T-helper 22 cell (primary cell): ENCODE data around the gene SPINK7.
"Not testable (repeated sequence)": the region's sequence is repeated elsewhere in the genome, so short reads cannot be mapped to it uniquely, and the experiment has no call there.

Experiments
- DNase-seq: peaks from one replicate; pipeline ENCODE4 v3.0.0-alpha.2; 2020; ENCODE audit warnings: low read depth

Gene SPINK7

DNA sequence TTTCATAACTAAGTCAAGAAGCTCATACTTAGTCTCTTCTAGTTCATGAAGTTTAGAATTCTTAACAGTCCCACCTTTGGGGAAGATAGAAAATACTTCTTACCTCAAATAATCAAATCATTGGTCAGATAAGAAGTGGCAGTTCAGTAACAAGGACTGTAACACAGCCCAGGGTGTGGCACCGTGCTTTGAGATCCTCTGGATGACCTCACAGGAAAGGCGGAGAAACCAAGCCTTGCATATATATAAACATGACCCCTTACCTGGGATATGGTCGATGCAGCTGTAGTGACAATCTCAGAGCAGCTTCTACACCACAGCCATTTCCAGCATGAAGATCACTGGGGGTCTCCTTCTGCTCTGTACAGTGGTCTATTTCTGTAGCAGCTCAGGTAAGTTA, at the start of gene SPINK7:
Gene SPINK7 (plus strand): TSS at position 271 of the 400 bp plus-strand sequence. CDS start 61 bp downstream, at position 332.
- DNase-seq: no peak

DNA sequence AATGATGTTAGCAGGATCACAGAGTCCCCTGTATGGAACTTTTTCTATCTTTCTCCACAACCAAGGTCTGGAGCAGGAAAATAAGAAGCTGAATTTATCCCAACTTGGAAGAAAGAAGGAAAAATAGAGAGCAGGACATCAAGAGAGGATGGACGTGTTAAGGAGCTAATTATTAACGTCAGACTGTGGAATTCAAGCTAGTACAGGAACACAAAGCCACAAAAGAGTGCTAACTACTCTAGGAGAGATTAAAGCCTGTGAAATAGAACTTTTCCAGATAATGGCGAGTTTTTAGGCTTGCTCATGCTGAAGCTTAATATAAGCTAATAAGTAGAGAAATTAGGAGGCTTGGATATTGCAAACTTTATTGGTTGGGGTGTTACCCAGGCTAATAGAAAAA, 44.3 kb upstream of the SPINK7 start:
- no peak for DNase-seq

DNA sequence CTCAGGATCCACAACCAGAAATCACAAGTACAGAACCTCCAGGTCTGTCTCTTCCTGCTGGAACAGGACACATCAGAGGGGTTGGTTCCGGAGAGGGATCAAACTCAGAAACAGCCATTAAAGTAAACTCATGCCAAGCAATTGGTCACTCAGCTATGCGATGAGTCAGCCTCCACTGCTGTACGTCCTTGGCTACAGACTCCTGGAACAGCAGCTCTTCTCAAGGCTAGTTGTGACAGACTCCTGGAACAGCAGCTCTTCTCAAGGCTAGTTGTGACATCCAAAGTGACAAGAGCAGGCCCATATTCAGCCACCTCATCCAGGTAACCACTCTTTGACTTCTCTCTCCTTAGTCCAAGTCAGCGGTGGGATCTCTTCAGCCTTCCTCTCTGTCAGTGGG, 43.7 kb upstream of the SPINK7 start, which contains the start of gene SPINK13:
Gene SPINK13 (plus strand): TSS at position 229 of the 400 bp plus-strand sequence. CDS start 1,279 bp downstream, outside the sequence.
- no peak for DNase-seq

DNA sequence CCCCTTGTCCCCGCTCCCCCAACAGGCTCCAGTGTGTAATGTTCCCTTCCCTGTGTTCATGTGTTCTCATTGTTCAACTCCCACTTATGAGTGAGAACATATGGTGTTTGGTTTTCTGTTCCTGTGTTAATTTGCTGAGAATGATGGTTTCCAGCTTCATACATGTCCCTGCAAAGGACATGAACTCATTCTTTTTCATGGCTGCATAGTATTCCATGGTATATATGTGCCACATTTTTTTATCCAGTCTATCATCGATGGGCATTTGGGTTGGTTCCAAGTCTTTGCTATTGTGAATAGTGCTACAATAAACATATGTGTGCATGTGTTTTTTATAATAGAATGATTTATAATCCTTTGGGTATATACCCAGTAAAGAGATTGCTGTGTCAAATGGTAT, 37.1 kb upstream of the SPINK7 start:
- not testable (repeated sequence) for DNase-seq

DNA sequence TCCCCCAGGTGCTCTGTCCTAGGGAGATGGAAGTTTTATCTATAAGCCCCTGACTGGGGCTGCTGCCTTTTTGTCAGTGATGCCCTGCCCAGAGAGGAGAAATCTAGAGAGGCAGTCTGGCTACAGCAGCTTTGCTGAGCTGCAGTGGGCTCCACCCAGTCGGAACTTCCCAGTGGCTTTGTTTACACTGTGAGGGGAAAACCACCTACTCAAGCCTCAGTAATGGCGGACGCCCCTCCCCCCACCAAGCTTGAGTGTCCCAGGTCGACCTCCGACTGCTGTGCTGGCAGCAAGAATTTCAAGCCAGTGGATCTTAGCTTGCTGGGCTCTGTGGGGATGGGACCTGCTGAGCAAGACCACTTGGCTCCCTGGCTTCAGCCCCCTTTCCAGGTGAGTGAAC, 31.3 kb upstream of the SPINK7 start:
- DNase-seq: not testable (repeated sequence)

DNA sequence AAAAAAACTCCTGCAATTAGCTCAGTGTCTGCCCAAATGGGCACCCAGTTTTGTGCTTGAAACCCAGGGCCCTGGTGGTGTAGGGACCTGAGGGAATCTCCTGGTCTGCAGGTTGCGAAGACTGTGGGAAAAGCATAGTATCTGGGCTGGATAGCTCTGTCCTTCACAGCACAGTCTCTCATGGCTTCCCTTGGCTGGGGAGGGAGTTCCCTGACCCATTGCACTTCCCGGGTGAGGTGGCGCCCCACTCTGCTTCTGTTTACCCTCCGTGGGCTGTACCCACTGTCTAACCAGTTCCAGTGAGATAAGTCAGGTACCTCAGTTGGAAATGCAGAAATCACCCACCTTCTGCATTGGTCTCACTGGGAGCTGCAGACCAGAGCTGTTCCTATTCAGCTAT, 30.9 kb upstream of the SPINK7 start:
- not testable (repeated sequence) for DNase-seq

DNA sequence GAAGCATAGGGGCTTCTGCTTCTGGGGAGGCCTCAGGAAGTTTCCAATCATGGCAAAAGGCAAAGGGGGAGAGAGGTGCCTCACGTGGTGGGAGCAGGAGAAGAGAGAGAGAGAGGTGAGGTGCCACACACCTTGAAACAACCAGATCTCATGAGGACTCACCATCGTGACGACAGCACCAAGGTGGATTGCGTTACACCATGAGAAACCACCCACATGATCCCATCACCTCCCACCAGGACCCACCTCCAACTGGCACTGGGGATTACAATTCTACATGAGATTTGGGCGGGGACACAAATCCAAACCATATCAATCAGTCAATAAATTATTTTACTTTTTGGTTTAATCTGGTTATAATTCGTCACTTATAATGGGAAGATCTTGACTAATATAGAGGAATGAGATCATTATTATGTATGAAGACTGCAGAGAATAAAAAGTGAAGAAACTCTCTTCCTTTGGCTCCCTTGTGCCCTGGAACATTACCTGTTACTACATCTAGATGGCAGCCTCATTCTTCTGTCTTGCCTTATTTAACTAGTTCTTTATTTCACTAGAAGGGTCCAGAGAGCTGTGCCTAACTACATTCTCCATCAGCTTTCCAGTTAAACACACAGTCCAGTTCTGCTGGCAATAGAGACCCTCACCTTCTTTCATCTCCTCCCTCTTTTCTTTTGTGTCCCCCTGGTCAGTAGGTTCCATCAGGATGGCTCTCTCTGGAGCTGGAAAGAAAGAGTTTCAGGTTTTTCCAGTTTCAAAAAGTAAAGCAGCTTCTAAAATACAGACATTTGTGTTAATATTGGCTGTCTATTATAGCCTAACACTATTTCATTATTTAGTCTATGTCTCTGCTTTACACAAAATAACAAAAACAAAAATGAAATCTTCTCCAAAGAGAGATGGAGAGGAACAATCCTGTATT, 21.7 kb upstream of the SPINK7 start:
- no peak for DNase-seq

DNA sequence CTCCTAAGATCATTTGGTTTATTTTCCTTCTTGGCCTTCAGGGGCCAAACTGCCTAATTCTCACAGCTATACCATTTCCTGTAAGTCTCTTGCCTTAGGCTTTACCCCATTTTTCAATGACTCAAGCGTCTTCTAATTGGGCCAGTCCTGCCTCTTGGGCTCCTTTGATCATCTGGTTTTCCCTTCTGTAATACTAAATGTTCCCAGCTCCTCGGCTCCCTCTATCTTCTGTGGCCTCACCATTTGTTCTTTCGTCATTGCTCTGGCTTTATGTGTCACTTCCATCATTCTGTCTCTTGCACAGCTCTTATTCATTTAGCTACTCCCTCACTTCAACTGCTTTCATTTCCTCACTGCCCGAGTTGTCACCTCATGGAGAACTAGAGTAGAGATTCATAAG, 14.5 kb upstream of the SPINK7 start:
- no peak for DNase-seq

DNA sequence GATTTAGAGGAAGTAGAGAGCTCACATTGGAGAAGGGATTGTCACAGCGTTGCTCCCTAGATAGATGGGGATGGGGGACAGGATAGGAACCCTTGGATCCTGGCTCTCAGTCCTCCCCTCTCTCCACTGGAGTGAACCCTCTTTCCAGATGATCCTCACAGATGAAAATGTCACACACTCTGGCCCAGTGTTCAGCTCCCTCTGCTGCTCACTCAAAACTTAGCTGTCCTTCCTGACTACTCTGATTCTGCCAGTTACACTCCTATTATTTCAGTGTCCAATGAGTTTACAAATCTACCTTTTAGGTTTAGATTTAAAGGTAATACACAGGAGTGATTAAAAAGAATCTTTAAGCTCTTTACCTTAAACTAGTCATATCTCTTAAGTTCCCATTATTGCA, 5.8 kb upstream of the SPINK7 start:
- no peak for DNase-seq

DNA sequence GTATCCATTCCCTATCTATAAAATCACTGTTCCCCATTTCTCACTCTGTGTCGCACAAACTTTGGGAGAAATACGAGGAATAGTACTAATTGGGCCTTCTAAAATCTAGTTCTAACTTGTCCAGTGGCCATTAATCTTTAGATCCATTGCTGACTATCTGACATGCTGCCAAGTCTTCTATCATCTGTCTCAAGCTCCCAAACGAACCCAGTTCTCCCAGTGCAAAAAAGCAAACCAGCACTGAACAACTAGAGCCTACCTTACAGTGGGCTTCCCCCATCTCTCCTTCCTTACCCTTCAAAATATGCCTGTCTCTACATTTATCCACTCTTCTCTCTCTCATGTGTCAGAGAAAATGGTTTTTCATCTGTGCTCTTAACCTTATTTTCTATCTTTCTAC, 3.2 kb upstream of the SPINK7 start:
- DNase-seq: no peak

DNA sequence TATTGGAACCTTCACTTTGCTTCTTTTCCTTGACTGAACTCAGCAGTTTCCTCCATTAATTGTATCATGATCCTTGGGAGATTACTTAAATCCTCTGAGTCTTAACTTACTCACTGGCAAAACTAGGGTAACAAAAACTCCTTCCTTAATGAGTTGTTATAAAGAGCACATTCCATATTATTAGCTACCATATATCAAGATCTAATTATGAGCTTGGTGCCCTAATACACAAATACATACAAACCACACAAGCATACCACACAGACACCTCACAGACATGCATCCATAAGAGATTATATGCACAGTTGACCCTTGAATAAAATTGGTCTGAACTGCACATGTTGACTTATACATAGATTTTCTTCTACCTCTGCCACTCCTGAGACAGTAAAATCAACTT, 2.5 kb upstream of the SPINK7 start:
- no peak for DNase-seq

DNA sequence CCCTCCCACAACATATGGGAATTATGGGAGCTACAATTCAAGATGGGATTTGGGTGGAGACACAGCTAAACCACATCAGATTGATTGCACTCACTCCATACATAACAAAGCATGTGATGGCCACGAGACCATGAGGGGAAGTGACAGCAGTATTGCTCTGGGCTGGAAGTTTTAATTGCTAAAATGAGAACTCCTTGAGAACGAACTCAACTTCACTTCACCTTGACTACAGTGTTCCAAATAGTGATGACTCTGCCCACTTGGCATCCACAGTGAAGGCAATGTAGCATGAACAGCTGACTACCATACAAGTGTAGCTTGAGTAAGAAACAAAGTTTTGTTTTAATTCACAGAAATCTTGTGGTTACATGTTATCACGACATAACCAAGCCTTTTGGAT, 739 bp upstream of the SPINK7 start:
- no peak for DNase-seq

DNA sequence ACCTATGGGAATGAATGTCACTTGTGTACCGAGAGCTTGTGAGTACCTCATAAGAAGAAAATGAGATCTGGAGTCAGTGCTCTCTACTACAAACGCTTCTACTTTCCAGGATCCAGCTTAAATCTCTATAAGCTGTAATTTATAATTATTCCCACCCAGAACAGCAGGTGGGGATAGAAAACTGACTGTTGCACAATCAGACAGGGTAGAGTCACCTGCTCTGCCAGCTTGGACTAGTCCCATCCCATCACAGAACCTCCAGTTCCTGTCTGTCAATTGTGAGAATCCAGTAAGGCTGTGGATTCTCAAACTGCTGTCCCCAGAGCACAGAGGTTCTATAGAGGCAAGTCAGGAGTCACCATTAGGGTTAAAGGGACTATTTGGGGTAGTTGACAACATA, 2.0 kb downstream of the SPINK7 start:
- no peak for DNase-seq

DNA sequence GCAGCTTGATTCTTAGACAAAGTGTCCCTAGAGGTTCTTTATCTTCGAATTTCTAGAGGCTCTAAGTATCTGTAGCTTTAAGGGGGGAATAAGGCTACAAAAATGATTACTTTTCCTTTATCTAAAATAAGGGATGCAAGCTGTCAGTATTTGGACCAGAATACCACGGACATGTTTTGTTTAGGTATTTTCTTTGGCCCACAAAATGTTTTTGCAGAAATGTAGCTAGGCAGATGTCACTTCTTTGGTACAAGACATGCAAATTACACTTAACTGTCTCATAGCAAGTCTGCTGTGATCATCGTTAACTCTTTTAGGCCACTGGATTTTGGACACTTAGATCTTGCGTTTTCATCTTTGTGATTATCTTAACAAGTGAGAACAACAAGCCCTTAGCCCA, 2.5 kb downstream of the SPINK7 start:
- DNase-seq: no peak

DNA sequence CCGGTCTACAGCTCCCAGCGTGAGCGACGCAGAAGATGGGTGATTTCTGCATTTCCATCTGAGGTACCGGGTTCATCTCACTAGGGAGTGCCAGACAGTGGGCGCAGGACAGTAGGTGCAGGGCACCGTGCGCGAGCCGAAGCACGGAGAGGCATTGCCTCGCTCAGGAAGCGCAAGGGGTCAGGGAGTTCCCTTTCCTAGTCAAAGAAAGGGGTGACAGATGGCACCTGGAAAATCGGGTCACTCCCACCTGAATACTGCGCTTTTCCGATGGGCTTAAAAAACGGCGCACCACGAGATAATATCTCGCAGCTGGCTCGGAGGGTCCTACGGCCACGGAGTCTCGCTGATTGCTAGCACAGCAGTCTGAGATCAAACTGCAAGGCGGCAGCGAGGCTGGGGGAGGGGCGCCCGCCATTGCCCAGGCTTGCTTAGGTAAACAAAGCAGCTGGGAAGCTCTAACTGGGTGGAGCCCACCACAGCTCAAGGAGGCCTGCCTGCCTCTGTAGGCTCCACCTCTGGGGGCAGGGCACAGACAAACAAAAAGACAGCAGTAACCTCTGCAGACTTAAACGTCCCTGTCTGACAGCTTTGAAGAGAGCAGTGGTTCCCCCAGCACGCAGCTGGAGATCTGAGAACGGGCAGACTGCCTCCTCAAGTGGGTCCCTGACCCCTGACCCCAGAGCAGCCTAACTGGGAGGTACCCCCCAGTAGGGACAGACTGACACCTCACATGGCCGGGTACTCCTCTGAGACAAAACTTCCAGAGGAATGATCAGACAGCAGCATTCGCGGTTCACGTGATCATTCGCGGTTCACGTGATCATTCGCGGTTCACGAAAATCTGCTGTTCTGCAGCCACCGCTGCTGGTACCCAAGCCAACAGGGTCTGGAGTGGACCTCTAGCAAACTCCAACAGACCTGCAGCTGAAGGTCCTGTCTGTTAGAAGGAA, 8.1 kb downstream of the SPINK7 start:
- not testable (repeated sequence) for DNase-seq

DNA sequence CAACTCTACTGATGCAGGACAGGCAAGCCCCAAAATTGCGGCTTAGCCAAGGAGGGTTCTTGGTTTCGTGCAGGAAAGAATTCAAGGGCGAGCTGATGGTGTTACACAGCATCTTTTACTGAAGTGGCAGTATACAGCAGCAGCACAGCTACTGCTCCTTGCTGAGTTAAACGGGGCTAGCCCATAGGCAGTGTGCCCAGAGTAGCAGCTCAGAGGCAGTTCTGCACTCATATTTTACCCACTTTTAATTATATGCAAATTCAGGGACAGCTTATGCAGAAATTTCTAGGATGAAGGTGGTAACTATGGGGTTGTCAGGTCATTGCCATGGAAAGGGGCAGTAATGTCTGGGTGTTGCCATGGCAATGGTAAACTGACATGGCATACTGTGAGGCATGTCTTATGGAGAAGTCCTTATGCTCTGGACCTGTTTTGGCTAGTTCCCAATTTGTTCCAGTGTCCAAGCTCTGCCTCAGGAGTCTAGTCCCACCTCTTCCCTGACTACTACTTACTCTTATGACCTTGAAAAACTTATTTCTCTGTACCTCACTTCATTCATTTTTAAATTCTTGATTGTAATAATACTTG, 21.1 kb downstream of the SPINK7 start:
- no peak for DNase-seq

DNA sequence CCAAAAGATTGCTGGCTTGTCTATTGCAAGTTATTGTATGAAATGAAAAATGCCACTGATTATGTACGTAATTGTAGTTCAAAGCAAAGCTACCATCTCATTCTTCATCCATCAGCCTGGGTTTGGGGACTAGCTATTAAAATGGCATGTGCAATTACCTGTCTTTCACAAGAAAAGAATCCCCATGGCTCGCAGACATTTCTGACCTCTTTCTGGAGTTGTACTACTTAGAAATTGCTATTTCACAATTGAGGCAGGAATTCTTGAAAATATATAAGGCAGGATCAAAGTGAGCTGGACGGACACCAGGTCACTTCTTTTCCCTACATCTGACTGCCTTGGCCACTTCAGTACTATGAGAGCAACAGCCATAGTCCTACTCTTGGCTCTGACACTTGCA, 23.0 kb downstream of the SPINK7 start, which contains the start of gene SPINK9:
Gene SPINK9 (plus strand): TSS at position 301 of the 400 bp plus-strand sequence. CDS start 55 bp downstream, at position 356.
- DNase-seq: no peak

DNA sequence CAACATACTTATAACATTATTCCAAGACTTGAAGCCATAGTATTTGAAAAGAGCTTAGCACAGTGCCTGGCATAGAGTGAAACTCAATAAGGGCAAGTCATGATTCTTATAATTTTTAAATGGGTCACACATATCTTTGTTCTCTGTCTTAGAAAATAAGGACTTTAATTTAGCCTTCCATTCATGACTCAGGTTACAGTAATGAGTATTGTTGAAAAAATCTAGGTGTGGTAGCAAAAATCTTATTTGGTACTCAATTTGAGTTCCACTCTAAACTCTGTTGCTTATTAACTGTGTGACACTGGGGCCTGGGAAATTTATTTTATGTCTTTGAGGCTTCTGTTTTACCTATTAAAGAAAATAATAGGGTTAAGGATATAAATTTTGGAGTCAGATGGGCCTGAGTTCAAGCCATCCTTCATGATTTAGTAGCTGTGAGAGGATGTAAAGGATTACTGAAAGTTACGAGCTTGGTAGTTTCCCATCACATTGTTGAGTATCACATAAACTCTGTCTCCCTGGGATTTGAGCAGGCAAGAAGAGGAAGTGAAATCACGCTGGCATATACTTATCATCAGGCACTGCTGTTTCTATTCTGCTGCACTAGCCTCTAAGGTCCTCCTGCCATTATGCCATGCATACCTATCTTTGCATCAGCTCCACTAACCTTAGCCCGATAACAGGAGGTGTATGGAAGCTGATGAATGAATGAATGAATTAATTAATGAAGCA, 24.6 kb downstream of the SPINK7 start:
- no peak for DNase-seq

DNA sequence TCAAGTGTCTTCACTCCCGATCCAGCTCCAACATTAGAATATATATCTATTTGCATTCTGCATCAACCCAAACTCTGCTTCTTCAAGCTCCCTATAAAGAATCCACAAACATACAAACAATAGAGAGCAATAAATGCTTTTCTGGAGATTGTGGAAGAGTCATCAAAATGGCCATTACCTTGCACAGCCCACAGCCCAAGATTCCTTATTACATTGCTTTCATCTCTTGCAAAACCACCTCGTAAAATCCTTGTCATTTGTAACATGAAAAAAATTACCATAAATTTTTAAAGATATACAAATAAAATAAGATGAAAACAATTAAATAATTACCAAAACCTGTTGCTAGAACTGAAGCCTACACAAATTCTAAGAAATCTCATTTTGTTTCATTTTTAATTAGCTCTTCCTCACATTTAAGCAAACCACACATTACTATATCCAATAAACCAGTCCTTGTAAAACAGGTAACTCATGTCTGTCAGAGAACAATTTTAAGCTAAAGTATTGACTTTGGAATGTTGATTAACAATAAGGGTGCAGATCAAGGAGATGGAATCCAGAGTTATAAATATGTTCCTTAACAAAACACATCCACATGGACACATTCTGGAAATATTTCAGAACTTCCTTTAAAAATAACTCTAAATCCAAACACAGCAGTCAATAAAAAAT, 30.3 kb downstream of the SPINK7 start:
- no peak for DNase-seq

DNA sequence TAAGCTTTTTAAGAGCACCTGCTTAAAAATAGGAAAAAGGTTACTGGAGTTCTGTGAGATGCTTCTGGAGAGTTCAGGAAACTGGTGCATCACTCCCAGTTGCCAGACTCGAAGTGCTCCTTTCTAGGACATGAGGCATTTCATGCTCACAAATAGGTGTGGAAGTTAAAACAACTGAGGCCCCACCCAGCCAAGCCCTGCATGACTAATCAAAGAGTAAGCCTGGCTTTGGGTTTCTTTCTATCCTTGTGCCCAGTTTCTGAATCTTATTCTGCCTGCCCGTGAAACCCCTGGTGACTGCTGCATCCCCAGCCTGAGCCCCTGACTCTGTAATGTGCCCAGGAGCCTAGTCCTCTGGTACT, 30.8 kb downstream of the SPINK7 start:
- DNase-seq: no peak
